GM21619 (cell line): Measurements from ENCODE around the gene ING1.
A peak's percentile ranks its signal among the peaks of the same experiment; 100 is the strongest.
"Not testable (repeated sequence)": the region's sequence is repeated elsewhere in the genome, so short reads cannot be mapped to it uniquely, and the experiment has no call there.

ENCODE experiments used
- ATAC-seq: cut with Tn5 transposase; IDR thresholded peaks from one replicate; pipeline ENCODE4 v1.9.1; 2021; ENCODE audit not compliant: unreplicated experiment

Gene ING1

DNA sequence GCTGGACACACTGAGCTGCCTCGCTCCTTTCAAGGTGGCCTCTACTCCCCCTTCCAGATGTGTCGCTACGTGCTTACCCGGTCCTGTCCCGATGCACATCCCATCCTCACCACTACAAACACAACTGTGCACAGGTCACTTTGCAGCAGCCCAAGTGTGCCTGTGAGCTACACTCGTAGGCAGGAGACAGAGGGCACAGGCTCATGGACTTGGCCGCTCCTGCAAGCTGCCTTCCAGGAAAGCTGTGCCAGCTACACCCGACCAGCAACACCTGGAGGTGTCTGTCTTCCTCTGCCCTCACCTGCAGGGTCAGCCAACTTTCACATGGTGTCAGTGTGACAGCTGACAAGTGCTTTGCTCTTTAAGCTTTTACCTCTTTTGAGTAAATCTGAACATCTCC, 23.0 kb upstream of the ING1 start:
- no peak for ATAC-seq

DNA sequence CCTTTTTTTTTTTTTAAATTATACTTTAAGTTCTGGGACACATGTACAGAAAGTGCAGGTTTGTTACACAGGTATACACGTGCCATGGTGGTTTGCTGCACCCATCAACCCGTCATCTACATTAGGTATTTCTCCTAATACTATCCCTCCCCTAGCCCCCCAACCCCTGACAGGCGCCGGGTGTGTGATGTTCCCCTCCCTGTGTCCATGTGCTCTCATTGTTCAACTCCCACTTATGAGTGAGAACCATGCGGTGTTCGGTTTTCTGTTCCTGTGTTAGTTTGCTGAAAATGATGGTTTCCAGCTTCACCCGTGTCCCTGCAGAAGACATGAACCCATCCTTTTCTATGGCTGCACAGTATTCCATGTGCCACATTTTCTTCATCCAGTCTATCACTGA, 17.7 kb upstream of the ING1 start:
- not testable (repeated sequence) for ATAC-seq

DNA sequence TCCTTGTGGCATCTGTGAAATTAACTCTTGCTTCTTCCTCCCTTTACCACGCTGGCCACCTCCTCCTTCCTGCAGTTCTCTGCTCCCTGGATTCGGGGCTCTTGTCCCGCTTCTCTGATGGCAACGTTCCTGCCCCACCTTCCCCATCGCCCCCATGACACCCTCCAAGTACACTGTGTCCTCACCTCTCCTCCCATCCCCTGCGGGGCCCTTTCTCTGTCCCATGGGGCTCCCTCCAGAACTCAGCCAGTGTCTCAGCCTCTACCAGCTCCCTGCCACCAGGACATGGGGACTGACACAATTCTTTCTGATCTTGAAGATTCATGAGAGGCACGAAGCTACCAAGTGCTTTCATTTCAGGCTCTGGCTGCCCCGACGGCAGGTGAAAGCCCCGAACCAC, 16.7 kb upstream of the ING1 start:
- no peak for ATAC-seq

DNA sequence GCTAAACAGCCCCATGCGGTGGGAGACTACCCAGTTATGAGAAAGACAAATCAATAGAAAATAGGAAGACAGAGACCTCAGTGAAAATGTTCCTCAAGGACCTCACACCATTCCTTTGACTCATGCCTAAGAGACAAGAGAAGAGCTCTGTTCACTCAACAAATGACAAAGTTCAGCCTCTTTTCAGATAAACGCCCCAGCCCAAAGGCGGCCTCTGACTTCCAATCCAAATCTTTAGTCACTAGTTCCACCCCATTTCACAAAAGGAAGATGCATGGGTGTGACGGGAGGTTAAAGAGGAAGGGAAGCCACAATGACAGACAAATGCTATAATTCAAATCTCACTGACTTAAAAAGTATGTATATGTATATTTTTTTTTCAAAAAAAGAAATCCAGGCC, 15.7 kb upstream of the ING1 start:
- ATAC-seq, result no peak

DNA sequence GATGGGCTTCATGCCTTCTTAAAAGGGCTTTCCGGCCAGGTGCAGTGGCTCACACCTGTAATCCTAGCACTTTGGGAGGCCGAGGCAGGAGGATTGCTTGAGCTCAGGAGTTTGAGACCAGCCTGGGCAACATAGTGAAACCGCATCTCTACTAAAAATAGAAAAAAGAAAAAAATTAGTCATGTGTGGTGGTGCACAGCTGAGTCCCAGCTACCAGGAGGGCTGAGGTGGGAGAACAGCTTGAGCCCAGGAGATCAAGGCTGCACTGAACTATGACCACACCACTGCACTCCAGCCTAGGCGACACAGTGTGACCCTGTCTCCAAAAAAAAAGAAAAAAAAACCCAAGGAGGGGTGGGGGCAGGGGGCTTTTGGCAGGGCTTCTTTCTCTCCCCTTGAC, 14.8 kb upstream of the ING1 start:
- ATAC-seq, result peak; percentile 81

DNA sequence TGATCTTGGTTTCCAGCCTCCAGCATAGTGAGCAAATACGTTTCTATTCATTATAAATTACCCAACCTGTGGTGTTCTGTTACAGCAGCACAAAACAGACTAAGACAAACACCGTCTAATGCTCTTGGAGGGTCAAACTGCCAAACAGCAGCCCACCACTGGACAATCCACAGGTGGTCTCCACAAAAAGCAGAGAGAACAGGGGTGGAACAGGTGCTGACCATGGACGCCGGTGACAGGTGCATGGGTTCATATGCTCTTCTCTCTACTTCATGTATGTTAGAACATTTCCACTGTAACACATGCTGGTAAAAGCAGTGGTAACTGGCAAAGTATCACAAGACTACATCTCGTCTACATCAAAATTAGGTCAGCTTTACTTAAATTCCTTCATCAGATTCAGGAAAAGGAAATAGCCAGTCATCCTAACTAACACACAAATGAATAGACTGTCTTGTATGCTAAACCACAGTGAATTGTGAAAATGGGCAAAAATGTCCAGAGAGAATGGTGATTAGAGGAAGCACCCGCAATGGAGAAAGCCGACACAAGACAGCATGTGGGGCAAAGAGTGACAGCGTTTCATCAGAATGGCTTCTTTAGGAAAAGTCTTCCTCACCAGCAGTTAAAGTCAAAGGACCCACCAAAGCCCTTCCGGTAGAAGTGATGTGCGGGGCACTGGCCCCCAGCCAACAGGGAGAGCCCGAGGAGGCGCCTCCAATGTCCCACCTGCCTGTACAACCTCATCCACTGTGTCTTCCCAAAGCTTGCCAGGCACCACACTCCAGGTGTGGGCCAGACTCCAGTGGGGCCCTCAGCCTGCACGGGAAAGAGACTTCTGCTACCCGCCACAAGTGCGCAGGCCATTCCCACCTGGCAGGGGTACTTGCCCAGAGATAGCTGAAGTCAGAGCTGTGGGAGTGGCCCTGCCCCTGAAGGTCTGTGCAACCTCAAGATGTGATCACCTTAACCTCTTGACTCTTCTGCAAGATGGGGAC, 14.1 kb upstream of the ING1 start:
- ATAC-seq, result no peak

DNA sequence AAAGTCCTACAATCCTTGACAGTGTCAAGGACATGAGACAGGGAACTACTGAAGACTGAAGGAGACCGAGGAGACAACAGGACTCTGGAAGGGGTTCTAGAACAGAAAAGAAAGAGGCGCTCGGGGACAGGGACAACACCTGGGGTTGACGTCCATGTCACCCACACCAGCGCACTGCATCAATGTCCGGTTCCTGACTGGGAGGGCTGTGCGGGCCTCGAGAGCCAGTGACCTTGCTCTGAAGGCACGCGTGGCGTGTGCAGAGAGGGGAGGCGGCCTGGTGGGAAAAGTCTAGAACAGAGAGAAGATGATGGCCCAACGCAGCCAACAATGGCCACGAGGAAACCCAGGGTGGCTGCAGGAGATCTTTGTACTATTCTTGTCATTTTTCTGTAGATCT, 13.3 kb upstream of the ING1 start:
- no peak for ATAC-seq

DNA sequence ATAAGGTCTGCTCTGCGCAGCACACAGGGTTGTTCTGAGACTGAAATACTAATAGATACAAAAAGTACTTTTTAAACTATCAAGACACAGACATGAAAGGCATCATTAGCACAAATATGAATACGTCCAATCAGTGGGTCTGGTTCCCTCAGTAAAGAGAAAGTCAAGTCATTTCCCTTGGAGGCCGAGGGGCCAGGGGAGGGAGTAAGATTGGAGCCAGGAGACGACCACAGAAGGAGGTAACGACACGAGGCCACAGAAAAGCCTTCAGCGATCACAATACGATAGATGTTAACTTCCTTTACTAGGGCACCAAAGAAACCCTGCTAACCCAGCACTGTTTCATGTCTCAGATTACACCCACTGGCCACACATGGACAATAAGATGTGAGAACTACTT, 12.9 kb upstream of the ING1 start:
- ATAC-seq, result no peak

DNA sequence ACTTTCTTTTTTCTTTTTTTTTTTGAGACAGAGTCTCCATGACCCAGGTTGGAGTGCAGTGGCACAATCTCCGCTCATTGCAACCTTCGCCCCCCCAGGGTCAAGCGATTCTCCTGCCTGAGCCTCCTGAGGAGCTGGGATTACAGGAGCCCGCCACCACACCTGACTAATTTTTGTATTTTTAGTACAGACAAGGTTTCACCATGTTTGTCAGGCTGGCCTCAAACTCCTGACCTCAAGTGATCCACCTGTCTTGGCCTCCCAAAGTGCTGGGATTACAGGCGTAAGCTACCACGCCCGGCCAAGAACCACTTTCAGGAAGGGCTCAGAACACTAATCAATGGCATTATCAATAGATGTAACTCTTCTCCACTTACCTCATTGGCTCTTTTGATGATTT, 12.4 kb upstream of the ING1 start:
- not testable (repeated sequence) for ATAC-seq

DNA sequence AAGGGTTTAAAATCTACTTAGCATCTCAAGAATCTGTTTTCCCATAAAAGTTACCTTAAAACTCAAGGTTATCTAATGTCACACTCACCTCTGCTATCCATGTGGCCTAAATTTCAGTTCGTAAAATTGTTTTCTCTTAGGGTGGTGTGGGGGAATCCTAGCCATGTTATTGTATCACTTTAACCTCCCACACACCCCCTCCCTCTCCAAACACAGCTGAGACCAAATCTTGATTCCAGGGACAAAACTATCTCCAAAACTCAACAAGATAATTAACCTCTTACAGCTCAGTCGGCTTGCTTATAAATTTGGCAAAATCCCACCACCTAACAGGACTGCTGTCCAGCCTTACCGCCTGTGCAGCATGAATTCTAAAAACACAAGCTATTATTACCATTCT, 11.4 kb upstream of the ING1 start:
- no peak for ATAC-seq

DNA sequence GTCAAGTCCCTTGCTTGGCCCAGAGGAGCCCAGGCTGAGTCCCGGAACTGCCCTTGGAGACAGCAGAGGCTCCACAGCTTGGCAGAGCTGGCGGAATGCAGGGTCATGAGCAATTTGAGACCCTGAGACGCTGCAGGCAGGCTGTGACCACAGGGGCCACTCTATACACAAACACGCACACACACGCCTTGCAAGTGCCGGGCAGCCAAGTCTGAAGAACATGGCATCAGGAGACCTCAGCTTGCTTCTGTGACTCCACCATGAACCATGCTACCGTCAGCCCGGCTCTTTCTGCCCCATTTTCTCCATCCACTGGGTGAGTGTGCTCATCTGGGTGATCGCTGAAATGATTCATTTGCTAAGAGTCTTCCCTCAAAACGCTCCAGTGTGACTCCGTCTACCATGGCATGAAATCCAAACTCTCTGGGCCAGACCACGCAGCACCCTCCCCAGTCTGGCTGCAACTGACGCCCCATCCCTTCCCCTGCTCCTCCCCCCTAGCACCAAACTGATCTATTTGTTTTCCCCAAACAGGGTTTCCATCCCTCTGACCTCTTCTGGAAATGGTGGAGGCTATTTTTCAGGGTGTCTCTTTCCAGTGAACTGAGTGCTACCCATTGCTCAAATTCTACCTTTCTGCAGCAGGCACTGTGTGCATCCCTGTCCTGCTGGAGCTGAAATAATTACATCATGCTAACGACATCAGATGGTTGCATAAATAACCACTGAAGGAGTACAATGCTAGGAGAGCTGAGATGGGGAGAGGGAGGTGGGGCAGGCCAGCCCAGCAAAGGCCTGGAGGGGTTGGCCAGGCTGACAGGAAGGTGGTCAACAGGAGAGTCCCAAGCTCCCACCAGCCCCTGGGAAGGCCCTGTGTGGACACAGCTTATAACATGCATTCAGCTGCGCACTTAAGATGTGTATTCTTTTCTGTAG, 10.6 kb upstream of the ING1 start:
- no peak for ATAC-seq

DNA sequence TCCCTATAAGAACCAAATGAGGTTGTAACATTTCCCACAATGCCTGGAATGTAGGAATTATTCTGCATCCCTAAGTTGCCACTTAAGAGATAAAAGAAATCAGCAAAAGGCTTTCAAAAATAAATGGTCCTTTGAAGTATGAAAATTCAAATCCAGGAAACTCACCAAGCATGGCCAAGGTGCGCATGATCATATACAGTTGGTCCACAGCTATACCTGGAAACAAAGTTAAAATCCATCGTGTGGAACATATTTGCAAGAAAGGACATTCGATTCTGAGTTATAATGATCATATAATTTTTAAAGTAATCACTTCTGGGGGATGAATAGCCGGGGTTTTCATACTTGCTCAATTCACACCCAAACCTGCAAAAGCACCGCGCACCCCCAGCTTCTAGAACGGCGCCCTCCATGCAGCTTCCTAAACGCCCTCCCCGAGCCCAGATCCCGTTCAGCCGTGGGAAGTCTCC, 8.1 kb upstream of the ING1 start:
- no peak for ATAC-seq

DNA sequence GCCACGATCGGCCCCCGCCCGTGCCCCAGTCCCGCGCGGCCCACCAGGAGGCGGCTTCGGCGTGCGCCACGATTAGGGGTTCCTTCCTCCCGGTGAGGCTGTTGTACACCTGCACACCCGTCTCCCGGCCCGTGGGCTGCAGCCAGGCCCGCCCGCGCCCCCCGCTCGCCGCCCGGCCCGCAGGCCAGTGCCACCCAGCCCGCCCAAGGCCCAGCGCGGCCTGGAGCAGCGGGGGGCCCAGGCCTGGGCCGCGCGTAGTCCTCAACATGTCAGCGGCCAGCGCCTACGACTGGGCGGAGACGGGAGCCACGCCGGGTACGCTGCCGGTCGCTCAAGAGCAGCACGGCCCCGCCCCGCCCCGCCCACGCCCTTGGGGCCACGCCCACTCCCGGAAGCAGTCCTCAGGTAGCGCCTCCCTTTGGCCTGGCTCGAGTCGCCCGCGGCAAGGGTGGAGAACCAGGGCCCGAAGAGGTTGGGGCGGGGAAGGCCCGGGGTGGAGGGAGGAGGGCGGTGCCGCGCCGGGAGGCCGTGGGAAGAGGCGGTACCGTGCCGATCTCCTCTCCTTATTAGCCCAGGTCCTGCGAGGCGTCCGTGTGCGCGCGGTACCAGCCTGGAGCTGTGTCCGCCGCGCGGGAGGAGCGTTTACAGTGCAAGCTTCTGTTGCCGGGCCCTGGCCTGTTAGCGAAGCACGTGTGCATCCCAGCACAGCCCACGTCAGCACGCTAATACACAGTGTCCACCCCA, 7.5 kb upstream of the ING1 start, which contains the start of gene CARS2:
TSS of gene CARS2 (minus strand) at position 291 of the 744 bp plus-strand sequence. CDS start at position 268, 23 bp downstream.
- peak; percentile 91 for ATAC-seq

DNA sequence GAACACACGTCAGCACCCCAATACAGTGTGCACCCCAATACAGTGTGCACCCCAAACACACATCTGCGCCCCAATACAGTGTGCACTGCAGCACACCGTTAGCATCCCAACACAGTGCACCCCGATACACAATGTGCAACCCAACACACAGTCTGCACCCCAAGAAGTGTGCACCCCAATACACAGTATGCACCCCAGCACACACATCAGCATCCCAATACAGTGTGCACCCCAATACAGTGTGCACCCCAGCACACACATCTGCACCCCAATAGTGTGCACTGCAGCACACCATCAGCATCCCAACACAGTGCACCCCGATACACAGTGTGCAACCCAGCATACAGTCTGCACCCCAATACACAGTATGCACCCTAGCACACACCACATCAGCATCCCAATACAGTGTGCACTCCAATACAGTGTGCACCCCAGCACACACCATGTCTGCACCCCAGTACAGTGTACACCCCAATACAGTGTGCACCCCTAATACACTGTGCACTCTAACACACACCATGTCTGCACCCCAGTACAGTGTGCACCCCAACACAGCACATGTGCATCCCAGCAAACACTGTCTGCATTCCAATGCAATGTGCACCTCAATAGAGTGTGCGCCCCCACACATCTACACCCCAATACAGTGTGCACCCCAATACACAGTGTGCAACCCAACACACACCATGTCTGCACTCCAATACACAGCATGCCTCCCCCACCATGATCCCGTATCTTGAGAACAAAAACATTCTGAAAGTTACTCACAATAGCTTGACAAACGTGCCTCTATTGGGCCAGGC, 6.7 kb upstream of the ING1 start:
- ATAC-seq, result no peak

DNA sequence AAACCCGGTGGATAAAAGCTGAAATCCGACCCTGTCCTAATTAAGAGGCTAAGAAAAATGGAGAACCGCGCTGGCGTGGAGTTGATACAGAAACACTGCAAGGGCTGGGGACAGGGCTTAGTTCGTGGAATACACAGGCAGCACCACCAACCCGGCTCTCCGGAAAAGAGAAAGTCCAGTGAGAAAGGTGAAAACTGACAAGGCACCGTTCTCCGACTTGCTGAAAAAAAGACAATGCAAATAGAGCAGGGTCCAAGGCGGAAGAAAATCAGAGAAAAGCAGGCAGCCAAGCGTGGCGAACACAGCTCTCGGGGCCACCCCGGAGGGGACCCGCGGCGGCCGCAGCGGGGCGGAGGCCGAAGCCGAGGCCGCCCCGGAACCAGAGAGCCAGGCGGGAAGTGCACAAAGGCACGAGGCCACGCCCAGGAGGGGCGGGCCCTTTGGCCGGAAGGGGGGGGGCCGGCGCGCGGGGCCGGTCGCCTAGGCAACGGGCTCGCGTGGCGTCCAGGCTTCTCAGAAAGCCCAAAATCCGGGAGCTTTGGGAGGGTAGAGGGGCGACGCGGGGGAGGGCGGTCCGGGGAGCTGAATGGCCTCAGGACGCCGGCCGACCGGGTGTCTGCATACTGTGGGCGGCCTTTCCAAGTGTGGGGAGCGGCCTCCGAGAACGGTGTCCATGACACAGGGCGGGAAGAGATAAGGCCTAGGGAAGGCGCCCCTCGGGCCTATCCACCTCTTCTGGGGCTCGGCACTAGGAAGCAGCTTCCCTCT, 1.2 kb upstream of the ING1 start:
- peak; percentile 26 for ATAC-seq

DNA sequence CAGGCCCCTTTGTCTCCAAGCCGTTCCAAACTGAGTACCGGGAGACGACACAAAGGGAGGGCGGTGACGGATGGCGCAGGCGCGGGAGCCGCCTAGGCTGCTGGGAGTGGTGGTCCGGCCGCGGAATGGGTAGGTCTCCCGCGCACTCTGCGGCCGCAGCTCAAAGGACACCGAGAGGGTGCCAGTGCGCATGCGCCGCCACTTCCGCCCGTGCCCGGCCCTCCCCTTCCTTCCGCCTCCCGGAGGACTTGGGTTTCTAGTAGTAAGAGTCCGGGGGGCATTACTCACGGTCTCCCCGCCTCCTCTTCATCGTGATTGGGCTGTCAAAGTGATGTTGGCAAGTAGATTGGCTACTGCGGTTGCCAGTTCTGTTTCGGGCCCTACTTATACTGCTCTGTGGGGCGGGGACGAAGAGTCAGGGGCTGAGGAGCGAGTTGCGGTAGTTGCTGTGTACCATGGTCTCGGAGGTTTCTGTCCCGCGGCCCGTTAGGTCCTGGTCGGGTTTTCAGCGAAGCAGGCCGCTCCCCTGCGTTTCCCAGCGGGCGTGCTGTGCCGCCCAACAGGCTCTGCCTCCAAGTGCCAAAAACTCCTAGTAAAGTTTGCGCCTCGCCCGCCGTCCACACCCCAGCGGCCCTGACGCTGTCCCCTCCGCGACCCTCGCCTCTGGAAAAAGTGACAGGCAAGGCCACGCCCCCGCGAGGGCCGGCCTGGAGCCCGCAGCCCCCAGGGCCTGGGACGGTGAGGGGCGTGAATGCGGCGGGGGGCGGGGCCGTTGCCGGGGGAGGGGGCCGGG, 455 bp upstream of the ING1 start:
- ATAC-seq, result peak; percentile 45

DNA sequence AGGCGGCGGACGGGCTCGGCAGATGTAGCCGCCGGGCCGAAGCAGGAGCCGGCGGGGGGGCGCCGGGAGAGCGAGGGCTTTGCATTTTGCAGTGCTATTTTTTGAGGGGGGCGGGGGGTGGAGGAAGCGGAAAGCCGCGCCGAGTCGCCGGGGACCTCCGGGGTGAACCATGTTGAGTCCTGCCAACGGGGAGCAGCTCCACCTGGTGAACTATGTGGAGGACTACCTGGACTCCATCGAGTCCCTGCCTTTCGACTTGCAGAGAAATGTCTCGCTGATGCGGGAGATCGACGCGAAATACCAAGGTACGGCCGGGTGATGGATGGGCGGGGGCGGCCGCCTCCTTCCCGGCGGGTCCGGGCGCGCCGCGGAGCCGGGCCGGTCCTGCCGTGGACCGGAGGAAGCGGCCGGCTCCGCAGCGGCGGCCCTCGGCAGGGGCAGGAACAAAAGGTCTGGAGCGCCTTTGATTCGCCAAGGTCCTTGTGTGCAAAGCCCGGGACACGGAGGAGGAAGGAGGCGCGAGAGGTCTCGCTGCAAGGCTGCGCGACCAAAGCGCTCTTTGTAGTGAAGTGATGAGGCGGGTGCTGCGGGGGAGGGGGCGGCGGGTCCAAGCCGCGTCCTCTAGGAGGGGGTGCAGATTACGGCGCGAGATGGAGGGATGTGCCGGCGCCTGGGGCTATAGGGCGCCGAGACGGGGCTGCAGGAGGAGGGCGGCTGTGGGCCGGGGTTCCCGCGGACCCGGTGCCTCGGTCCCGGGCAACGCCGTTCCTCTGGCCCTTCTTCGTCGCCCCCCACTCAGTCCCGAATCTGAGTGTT, 689 bp downstream of the ING1 start:
- ATAC-seq, result no peak
